K562 (cell line): ENCODE results near the gene SCARF2. TPM values are rescaled to one million over a fixed set of nuclear protein-coding genes. Genes with fewer than 3 reads are reported as not detected.

Source experiments
- ATAC-seq: fragments of 200-7000 bp; cut with Tn5 transposase; 3 replicates; pipeline ENCODE4 v1.9.1; 2020; ENCODE audit warnings: moderate library complexity
- BruUV-seq: library from RNA; stranded (reverse); fragments of 400-500 nt; replicated peaks from 2 replicates; lab custom pipeline; 2021; lab: Mats Ljungman, UMichigan
- CTCF ChIA-PET: fragments of 300-600 bp; formaldehyde crosslinking; extraction: SDS; loops from one replicate; lab custom pipeline; 2021; ENCODE audit warnings: low intra/inter-chr PET ratio; lab: Yijun Ruan, JAX
- POLR2A ChIA-PET: fragments of 300-600, 350-650 bp; sonication (Branson Sonifier 250); formaldehyde crosslinking; extraction: SDS; loops from one replicate; lab custom pipeline; 2021; ENCODE audit warnings: antibody characterized with exemption, inconsistent platforms; lab: Yijun Ruan, JAX
- DNase-seq, 4 experiments: peaks; one replicate each; pipeline versions ENCODE4 v3.0.0 to v3.0.0-alpha.2; 2011 to 2018; ENCODE audit warnings: low spot score in 3 of 4, mixed read lengths in 3 of 4; ENCODE audit errors: extremely low read depth in 1 of 4
- FAIRE-seq: peaks from 2 replicates; lab custom pipeline; 2011; peaks lifted over from hg19 to GRCh38; lab: Jason Lieb, UNC
- H2AFZ ChIP-seq: 2 replicates; pipeline ENCODE4 v1.6.0; 2011; ENCODE audit warnings: low read depth, low read length, control low read depth, inconsistent platforms
- H3K27ac ChIP-seq: fragments of 200-600 bp; 3 replicates; pipeline ENCODE4 v1.8.0; 2011; ENCODE audit warnings: low read depth, mild to moderate bottlenecking, control low read depth, inconsistent platforms, low read length, moderate library complexity, mixed read lengths; ENCODE audit errors: extremely low read depth
- H3K27me3 ChIP-seq, 2 experiments: fragments of 300-600 bp in 1 of 2; 2 replicates in 1 of 2; 3 replicates in 1 of 2; pipeline versions ENCODE4 v1.6.0 to v1.8.0; 2011; ENCODE audit warnings: inconsistent platforms in 2 of 2, low read length in 2 of 2, mild to moderate bottlenecking in 1 of 2, mixed read lengths in 1 of 2, moderate library complexity in 1 of 2; ENCODE audit not compliant: control insufficient read depth in 2 of 2, insufficient read depth in 2 of 2
- H3K36me3 ChIP-seq: fragments of 300-600 bp; 3 replicates; pipeline ENCODE4 v1.8.0; 2011; ENCODE audit warnings: mild to moderate bottlenecking, low read length, inconsistent platforms; ENCODE audit not compliant: control insufficient read depth, insufficient read depth
- H3K4me1 ChIP-seq, 2 experiments: fragments of 200-600 bp in 1 of 2; replicated peaks in 1 of 2; 2 replicates in 1 of 2; 3 replicates in 1 of 2; pipeline versions ENCODE4 v1.5.1 to v1.8.0; 2011; ENCODE audit warnings: inconsistent platforms in 2 of 2, low read length in 2 of 2, mild to moderate bottlenecking in 1 of 2, mixed read lengths in 1 of 2, moderate library complexity in 1 of 2; ENCODE audit not compliant: control insufficient read depth in 2 of 2, insufficient read depth in 2 of 2
- H3K4me2 ChIP-seq: 2 replicates; pipeline ENCODE4 v1.6.1; 2011; ENCODE audit warnings: low read length, control low read depth, inconsistent platforms, mixed read lengths; ENCODE audit not compliant: insufficient read depth
- H3K4me3 ChIP-seq: fragments of 200-600 bp; sonication (generic), shearing (Covaris generic); 2 replicates; pipeline ENCODE4 v1.5.1; 2016; ENCODE audit warnings: control low read depth, inconsistent platforms
- H3K79me2 ChIP-seq: fragments of 200-600 bp; 3 replicates; pipeline ENCODE4 v1.8.0; 2011; ENCODE audit warnings: low read length, inconsistent platforms; ENCODE audit not compliant: control insufficient read depth, insufficient read depth
- H3K9ac ChIP-seq, 2 experiments: 2 replicates each; pipeline versions ENCODE4 v1.6.0 to v1.6.1; 2011; ENCODE audit warnings: low read depth in 2 of 2, low read length in 2 of 2, control low read depth in 1 of 2, inconsistent platforms in 1 of 2, mild to moderate bottlenecking in 1 of 2, mixed read lengths in 1 of 2; ENCODE audit not compliant: insufficient read depth in 1 of 2
- H3K9me1 ChIP-seq: one replicate; pipeline ENCODE4 v1.6.0; 2011; ENCODE audit warnings: inconsistent platforms, mild to moderate bottlenecking, low read length, moderate library complexity; ENCODE audit not compliant: control insufficient read depth, insufficient read depth
- H3K9me3 ChIP-seq: replicated peaks from 2 replicates; pipeline ENCODE4 v1.5.1; 2011; ENCODE audit warnings: low read depth, low read length, inconsistent platforms; ENCODE audit not compliant: control insufficient read depth, insufficient read depth
- H4K20me1 ChIP-seq: replicated peaks from 2 replicates; pipeline ENCODE4 v1.6.1; 2011; ENCODE audit warnings: low read length, inconsistent platforms, mixed read lengths; ENCODE audit not compliant: control insufficient read depth, insufficient read depth
- CREM ChIP-seq: IDR thresholded peaks from 2 replicates; pipeline ENCODE4 v1.6.1; 2014; ENCODE audit warnings: antibody characterized with exemption, low read depth
- E2F3 ChIP-seq: fragments of 250-450 bp; sonication (Bioruptor Pico); IDR thresholded peaks from 2 replicates; pipeline ENCODE4 v1.4.0; 2020; ENCODE audit warnings: mild to moderate bottlenecking
- FOXM1 ChIP-seq, 2 experiments: fragments of 450-650 bp in 1 of 2; sonication (generic) in 1 of 2; formaldehyde crosslinking in 1 of 2; IDR thresholded peaks; 2 replicates each; pipeline versions ENCODE4 v1.6.1 to v1.9.0; 2017 to 2022; ENCODE audit warnings: low read depth in 2 of 2, mild to moderate bottlenecking in 2 of 2, missing genetic modification reagents in 1 of 2, moderate library complexity in 1 of 2
- MTA3 ChIP-seq: fragments of 450-650 bp; formaldehyde crosslinking; IDR thresholded peaks from 2 replicates; pipeline ENCODE4 v1.6.1; 2017; ENCODE audit warnings: mild to moderate bottlenecking, borderline replicate concordance
- MYBL2 ChIP-seq, 2 experiments: fragments of 450-650 bp in 1 of 2; sonication (generic) in 1 of 2; formaldehyde crosslinking in 1 of 2; IDR thresholded peaks; 2 replicates each; pipeline versions ENCODE4 v1.6.1 to v1.8.1; 2017 to 2022; ENCODE audit warnings: borderline replicate concordance in 1 of 2, inconsistent platforms in 1 of 2, low read depth in 1 of 2, mild to moderate bottlenecking in 1 of 2, missing genetic modification reagents in 1 of 2, moderate library complexity in 1 of 2
- POU5F1 ChIP-seq: fragments of 150-350 bp; IDR thresholded peaks from 2 replicates; pipeline ENCODE4 v1.6.1; 2014; ENCODE audit warnings: borderline replicate concordance, low read length, low read depth, mild to moderate bottlenecking; ENCODE audit not compliant: partially characterized antibody
- YBX1 ChIP-seq: fragments of 450-650 bp; IDR thresholded peaks from 2 replicates; pipeline ENCODE4 v1.7.1; 2016; ENCODE audit warnings: mild to moderate bottlenecking
- ZNF695 ChIP-seq: fragments of 450-650 bp; formaldehyde crosslinking; IDR thresholded peaks from 2 replicates; pipeline ENCODE4 v1.4.0; 2020; ENCODE audit warnings: mild to moderate bottlenecking, moderate library complexity
- ZNF79 ChIP-seq: fragments of 250-450 bp; sonication (Bioruptor Pico); IDR thresholded peaks from 2 replicates; pipeline ENCODE4 v1.4.0; 2020; ENCODE audit warnings: low read depth, mild to moderate bottlenecking, moderate library complexity
- WGBS: fragments of 100-300 bp; shearing (Covaris generic); methylation state at CpG from one replicate; pipeline ENCODE4 v1.1.6; 2016; ENCODE audit warnings: low coverage, mixed read lengths; ENCODE audit not compliant: insufficient coverage; ENCODE audit errors: missing lambda C conversion rate; 5-methylcytosine and 5-hydroxymethylcytosine counted together
- in situ Hi-C: fragments of 300-500 bp; cut with MboI; formaldehyde crosslinking; loops from 4 replicates; pipeline ENCODE4 v1.15.0; 2018; ENCODE audit warnings: inconsistent platforms, mixed read lengths
- intact Hi-C: fragments of 100-400 bp; cut with micrococcal nuclease; formaldehyde crosslinking; loops from 2 replicates; pipeline ENCODE4 v1.14.2; 2022
- polyA plus RNA-seq, 8 experiments: library from polyadenylated mRNA; depleted of rRNA in 4 of 8; stranded (reverse) in 5 of 8; unstranded in 3 of 8; fragments of >200 nt; fragmentation: Nextera tagmentation in 2 of 8; fragmentation: Illumina TruSeq in 1 of 8; extraction: Ambion mirVana in 2 of 8; extraction: Trizol in 1 of 8; gene quantifications; 2 replicates each; pipeline versions ENCODE4 v1.2.1 to v1.2.3, GENCODE V29; 2011 to 2014; ENCODE audit warnings: inconsistent platforms in 1 of 8, missing spikeins in 1 of 8
- total RNA-seq, 7 experiments: library from RNA; depleted of rRNA in 6 of 7; stranded (reverse); fragments of >200 nt in 6 of 7; fragmentation: Illumina TruSeq in 2 of 7; extraction: Trizol in 2 of 7; gene quantifications; 2 replicates each; pipeline versions ENCODE4 v1.2.1 to v1.2.3, GENCODE V29; 2011 to 2021; ENCODE audit warnings: low replicate concordance in 1 of 7
- TF ChIP-seq, protein P1 (sequence below), 2 experiments: fragments of 450-650 bp; IDR thresholded peaks; 2 replicates each; pipeline ENCODE4 v1.6.1; 2018; ENCODE audit warnings: mild to moderate bottlenecking in 2 of 2, low read depth in 1 of 2; ENCODE audit not compliant: partially characterized antibody in 2 of 2
- TF ChIP-seq, protein P2 (sequence below): fragments of 450-650 bp; formaldehyde crosslinking; IDR thresholded peaks from 2 replicates; pipeline ENCODE4 v1.4.0; 2022; ENCODE audit warnings: missing genetic modification characterization

Gene SCARF2
- total and polyA plus RNA-seq, 9 of the 15 experiments (the other 6 are each of a cell fraction or from before 2014, with no cell fraction given): 0.06 to 0.32 (median 0.21) TPM; not detected in 5

DNA sequence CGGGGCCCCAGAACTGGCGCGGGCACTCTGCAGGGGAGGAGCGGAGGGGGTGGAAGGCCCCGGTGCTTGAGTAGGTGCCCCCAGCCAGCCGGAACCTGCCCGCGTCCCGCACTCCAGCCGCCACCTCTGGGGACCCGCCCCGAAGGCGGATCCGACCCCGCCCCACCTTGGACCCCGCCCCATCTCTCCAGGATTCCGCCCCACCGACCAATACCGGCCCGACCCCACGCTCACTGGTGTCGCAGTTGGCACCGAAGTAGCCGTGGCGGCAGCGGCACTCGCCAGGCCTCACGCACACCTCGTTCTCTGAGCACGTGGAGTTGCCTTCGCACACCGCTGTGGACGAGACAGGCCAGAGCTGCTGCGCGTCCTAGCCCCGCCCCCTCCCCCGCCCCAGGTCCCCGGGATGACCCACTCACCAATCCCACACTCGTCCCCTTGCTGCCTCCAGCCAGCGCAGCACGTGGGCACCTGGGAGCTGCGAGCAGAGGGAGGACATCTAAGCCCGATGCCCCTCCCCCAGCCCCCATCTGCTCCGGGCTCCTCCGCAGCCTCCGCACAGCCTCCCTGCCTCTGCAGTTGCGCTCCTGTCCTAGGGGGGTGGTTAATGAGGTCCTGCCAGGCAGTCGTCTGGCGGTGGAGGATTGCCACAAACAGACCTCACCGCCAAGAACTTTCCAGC is 6.0 kb downstream of the SCARF2 start (continued):
- TF ChIP-seq, protein P1, sequence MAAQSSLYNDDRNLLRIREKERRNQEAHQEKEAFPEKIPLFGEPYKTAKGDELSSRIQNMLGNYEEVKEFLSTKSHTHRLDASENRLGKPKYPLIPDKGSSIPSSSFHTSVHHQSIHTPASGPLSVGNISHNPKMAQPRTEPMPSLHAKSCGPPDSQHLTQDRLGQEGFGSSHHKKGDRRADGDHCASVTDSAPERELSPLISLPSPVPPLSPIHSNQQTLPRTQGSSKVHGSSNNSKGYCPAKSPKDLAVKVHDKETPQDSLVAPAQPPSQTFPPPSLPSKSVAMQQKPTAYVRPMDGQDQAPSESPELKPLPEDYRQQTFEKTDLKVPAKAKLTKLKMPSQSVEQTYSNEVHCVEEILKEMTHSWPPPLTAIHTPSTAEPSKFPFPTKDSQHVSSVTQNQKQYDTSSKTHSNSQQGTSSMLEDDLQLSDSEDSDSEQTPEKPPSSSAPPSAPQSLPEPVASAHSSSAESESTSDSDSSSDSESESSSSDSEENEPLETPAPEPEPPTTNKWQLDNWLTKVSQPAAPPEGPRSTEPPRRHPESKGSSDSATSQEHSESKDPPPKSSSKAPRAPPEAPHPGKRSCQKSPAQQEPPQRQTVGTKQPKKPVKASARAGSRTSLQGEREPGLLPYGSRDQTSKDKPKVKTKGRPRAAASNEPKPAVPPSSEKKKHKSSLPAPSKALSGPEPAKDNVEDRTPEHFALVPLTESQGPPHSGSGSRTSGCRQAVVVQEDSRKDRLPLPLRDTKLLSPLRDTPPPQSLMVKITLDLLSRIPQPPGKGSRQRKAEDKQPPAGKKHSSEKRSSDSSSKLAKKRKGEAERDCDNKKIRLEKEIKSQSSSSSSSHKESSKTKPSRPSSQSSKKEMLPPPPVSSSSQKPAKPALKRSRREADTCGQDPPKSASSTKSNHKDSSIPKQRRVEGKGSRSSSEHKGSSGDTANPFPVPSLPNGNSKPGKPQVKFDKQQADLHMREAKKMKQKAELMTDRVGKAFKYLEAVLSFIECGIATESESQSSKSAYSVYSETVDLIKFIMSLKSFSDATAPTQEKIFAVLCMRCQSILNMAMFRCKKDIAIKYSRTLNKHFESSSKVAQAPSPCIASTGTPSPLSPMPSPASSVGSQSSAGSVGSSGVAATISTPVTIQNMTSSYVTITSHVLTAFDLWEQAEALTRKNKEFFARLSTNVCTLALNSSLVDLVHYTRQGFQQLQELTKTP (IDR thresholded peaks at IDR 0.05; ENCODE audit: low read depth in 1 of 2, partially characterized antibody in 2 of 2): no peak

DNA sequence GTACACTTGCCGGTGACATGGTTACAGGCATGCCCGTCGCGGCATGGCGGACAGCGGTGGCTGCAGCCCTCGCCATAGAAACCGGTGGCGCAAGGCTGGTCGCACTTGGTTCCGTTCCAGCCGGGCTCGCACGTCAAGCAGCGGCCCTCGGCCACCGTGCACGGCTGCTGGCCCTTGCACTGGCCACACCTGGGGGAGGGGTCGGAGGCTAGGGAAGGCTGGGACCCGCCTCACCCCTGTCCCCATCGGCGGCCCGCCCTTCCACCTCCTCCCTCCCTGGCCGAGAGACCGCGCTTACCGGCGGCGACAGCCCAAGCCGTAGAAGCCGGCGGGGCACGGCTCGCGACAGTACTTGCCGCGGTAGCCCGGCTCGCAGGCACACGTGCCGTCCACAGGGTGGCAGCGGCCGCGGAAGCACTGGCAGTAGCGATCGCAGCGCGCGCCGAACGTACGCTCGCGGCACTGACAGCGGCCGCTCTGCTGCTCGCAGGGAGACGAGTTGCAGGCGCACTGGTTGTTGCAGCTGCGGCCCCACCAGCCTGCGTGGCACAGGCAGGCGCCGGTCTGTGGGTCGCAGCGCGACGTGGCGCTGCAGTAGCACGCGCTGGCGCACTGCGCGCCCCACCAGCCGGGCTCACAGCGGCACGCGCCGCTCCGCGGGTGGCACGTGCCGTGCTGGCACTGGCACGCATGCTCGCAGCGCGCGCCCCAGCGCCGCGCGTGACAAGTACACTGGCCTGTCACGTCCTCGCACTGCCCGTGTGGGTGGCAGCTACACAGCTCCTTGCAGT is 6.7 kb downstream of the SCARF2 start:
- peaks cover 12 to 44% of the 10 kb centered on the region in 2 experiments for H3K4me1 ChIP-seq
- no peaks in the 10 kb centered on the region for H3K79me2 ChIP-seq
- POLR2A ChIA-PET: interaction anchor here (0.7 to 6.6 kb wide), 7 partner anchors 9 to 37 kb away, joined by 3 to 46 read pairs (median 7); no protein-coding TSS in a partner anchor
- in situ Hi-C loops (no loop called here), intact Hi-C loops (no loop called here)
- no peak overlapping the region for H2AFZ ChIP-seq
- peaks cover 12% of the 10 kb centered on the region for H3K9me1 ChIP-seq
- FAIRE-seq (no peak), ATAC-seq (no peak), DNase-seq (peak in 3 of 4 experiments; percentile 67 to 79 (median 77))
- H4K20me1 ChIP-seq: peaks cover 53% of the 10 kb centered on the region
- H3K36me3 ChIP-seq: no peaks in the 10 kb centered on the region
- 71% methylated on average over 94 of the region's 94 CpGs for WGBS
- peak overlapping the region in 1 of 2 experiments; percentile 91; a peak in 1 of 4 replicates for H3K9ac ChIP-seq
- CTCF ChIA-PET: interaction anchor here (0.6 kb wide), 1 partner anchor 13 kb away, joined by 3 read pairs; no protein-coding TSS in a partner anchor
- H3K27me3 ChIP-seq: peaks cover 39 to 80% of the 10 kb centered on the region in 2 experiments
- no peak overlapping the region for H3K27ac ChIP-seq
- no peaks in the 10 kb centered on the region for H3K9me3 ChIP-seq
- no TSS peak for BruUV-seq
- H3K4me2 ChIP-seq: no peak overlapping the region
- H3K4me3 ChIP-seq: no peak overlapping the region
- TF ChIP-seq FOXM1 (IDR thresholded peaks at IDR 0.05; ENCODE audit: low read depth) (no peak), FOXM1 (CRISPR knock-in tag; IDR thresholded peaks at IDR 0.05; ENCODE audit: low read depth) (peak; percentile 90; the same call in 1 of the 2 replicates), MTA3 (peak; percentile 15; the same call in 1 of the 2 replicates), E2F3 (peak; percentile 34; the same call in 1 of the 2 replicates), YBX1 (no peak), POU5F1 (no peak), MYBL2 (IDR thresholded peaks at IDR 0.05; ENCODE audit: low read depth) (no peak), MYBL2 (CRISPR knock-in tag; IDR thresholded peaks at IDR 0.05; ENCODE audit: borderline replicate concordance) (peak; percentile 72; the same call in 1 of the 2 replicates), CREM (0 out of 2 replicates have a peak, but pooled peaks have one; percentile 0), ZNF79 (CRISPR knock-in tag) (no peak), ZNF695 (CRISPR knock-in tag) (peak; percentile 68; the same call in 1 of the 2 replicates)
- TF ChIP-seq, protein P2, sequence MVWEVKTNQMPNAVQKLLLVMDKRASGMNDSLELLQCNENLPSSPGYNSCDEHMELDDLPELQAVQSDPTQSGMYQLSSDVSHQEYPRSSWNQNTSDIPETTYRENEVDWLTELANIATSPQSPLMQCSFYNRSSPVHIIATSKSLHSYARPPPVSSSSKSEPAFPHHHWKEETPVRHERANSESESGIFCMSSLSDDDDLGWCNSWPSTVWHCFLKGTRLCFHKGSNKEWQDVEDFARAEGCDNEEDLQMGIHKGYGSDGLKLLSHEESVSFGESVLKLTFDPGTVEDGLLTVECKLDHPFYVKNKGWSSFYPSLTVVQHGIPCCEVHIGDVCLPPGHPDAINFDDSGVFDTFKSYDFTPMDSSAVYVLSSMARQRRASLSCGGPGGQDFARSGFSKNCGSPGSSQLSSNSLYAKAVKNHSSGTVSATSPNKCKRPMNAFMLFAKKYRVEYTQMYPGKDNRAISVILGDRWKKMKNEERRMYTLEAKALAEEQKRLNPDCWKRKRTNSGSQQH: 0 out of 2 replicates have a peak, but pooled peaks have one; percentile 37
